GM21367 (cell line): ENCODE measurements around the gene HLF.

ENCODE experiments used
- ATAC-seq: cut with Tn5 transposase; IDR thresholded peaks from one replicate; pipeline ENCODE4 v1.9.1; 2021; ENCODE audit not compliant: unreplicated experiment

Gene HLF

GRCh38 chr17:55249861-55250260 is 14.9 kb upstream of the HLF start:
- no peak for ATAC-seq

DNA sequence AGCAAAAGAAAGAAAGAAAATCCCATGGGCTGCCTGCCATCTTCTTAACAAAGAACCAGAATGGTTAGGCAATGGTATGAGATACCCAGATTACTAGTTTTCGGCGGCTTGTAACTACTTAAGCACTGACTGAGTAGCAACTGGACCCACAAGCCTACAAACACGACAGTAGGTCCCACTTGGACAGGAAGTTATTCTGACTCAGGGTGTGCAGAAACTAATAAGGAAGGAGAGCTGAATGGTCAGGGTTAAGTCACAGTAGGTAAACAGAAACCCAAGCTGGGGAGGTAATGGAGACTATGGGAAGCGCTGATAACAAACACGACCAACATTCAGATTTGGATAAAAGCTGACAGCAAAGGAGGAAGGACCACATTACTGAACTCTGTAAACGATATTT is 10.4 kb upstream of the HLF start:
- ATAC-seq: no peak

DNA sequence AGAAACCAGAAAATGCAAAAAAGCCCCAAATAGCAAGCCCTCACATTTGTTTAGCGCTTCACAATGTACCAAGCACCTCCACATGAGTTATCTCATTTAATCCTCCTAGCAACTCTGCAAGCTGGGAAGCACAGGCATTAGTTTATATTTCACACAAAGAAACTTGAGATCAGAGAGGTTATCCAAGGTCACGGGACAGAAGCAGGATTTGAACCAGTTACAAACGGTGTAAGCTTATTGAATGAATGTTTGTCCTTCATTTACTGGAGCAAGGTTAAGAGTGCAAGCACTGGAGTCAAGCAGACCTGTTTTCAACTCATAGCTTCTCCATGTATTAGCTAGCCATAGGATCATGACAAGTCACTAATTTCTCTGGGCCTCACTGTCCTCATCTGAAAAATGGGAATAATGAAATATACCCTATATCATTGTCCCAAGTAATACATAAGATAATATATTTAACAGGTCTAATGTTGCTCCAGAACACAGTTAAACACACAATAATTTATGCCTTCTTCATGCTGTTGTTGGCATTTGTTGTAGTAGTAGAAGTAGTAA is 6.1 kb upstream of the HLF start:
- ATAC-seq: no peak

GRCh38 chr17:55259684-55260111 is 5.1 kb upstream of the HLF start:
- ATAC-seq: no peak

DNA sequence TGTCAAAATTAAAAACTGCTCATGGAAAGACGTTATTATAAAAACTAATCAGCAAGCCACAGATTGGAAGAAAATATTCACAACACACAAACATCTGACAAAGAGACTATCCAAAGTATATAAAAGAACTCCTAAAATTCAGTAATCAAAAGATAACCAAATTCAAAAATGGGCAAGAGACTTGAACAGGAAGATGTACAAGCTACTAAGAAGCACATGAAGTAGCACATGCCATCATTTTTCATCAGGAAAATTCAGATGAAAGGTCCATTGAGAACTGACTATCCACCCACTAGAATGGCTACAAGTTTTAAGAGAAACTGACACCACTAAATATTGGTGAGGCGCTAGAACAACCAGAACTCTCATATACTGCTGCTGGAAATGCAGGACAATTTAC is 3.4 kb upstream of the HLF start:
- ATAC-seq: no peak

DNA sequence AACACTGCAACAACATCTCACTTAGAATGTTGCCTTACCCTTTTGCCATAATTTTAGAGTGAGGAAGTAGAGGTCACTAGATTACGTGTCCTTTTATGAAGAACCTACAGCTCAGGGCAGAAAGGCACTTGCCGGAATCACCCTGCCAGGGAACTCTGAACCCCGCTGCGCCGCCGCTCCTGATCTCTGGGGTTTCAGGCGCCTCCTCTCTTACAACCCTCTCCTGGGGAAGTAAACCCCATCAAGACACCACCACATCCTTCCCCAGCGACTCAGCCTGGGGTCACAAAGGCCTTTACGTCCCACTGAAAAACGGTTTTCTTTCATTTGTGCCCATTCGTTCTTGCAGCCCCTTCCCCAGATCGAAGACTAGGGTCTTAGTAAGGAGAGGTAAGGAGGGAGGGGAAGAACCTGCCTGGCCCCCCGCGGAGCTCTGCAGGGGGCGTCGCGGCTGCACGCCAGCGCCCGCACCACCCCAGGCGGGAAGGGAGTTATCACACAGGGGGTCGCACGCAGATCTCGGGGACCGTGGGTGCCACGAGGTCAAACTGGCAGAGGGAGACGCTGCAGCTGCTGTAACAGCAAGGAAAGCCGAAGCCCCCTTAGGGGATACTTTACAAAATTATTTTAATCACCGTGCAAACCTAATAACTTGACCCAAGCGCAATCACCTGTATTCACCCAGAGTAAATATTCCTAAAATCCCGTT is 1.0 kb upstream of the HLF start:
- ATAC-seq: no peak

DNA sequence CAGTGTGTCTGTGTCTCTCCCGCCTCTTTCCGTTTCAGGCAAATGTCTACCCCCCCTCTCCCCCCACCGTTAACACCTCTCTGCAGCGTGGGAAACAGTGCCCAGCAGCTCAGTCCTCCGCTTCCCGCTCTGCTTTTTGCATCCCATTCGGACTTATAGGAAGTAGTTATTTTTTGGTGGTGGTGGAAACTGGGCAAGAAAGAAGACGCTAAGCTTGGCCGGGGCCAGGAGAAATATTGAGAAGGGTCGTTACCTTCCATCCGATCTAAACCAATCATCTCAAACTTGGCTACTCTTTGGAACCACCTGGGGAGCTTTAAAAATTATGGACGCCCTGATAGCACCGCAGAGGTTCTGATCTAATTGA is 499 bp upstream of the HLF start:
- ATAC-seq: no peak

- ATAC-seq: no peak
These were observed 706 bp downstream of the HLF start for GRCh38 chr17:55265311-55266021.

- no peak for ATAC-seq
These were observed 1.5 kb downstream of the HLF start for GRCh38 chr17:55266051-55266957.

DNA sequence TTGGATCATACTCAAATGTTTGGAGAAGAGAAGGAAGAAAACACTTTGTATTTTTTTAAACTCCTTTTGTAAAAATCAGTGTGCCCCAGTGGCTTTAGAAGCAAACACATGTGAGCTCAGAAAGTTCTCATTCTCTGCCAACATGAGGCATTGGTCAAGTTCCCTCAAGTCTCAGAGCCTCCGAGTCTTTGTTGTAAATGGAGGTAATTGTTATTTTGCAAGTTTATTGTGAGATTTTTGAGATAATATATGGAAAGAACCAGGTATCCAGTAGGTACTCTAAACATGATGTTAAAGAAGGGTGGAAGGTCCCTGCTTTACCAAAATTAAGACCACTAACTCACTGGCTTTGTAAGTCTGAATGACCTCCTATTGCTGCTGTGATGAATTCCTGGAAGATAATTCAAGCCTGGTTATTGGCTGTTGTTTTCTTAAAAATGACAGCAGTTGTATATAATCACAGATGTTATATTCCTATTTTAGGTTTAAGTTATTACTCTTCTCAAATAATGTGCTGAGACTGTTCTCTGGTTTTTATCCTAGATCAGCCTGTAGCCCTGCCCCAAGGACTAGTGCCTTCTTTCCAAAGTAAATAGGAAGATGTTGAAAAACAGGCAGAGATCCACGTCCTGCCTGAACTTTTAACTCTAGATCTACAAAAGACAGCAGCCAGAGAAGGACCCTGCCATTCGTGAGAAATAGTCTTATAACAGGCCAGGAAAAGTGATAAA is 2.4 kb downstream of the HLF start:
- no peak for ATAC-seq

DNA sequence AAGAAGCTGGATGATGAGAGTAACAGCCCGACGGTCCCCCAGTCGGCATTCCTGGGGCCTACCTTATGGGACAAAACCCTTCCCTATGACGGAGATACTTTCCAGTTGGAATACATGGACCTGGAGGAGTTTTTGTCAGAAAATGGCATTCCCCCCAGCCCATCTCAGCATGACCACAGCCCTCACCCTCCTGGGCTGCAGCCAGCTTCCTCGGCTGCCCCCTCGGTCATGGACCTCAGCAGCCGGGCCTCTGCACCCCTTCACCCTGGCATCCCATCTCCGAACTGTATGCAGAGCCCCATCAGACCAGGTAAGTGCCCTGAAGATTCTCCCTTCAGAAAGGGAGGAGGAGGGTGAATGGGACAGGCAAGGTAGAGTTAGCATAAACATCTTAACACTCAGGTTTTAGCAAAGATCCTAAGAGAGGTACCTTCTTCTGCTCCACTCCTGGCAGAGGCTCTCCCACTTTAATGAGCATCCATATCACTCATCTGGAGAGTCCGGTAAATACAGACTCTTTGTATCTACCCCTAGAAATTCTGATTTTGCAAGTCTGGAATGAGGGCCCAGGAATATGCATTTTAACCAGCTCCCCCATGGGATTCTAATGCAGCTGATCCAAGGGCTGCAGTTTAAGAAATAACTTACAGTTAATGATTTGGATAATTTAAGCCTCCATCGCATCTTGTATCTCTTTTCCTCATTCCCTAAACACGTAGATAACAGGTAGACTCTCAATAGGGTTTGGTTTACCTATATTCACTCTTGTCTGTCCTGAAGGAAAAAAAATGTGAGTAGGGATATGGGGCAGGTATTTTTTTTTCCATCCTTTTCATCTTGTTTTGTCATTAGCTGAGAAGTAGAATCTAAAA is 3.3 kb downstream of the HLF start:
- no peak for ATAC-seq

DNA sequence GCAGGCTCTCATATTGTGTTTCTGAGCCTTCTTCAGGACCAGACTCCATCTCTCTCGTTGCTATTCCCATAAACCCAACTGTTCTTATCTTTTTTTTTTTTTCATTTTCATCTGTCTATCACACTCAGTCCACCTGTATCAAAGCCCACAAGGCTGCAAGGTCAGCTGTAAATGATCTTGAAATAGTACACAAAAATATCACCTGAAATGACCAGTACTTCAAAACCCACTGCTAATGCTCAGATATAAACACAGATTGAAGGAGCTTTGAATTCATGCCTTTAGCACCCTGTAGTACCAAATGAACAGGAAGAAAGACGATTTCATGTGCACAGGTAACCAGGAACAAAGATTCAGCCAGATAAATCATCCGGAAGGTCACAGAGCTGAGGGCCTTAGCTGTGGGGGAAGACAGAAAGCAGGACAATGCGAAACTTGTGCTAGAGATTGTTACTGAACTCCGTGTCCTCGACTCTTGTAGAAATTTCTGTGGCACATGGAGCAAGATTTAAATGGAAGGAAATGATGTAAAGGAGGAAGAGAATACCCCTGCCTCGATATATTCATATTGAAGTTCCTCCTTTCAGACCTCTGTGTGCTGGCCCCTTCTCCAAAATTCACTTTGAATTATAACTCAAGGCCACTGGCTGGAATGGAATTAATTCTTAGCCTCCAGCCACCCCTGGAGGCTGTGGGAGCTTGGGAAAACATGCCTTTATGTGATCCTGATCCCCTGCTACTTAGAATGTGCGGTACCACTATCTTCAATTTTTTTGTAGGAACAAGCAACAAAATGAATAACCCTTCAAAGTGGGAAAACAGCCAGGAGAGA is 4.1 kb downstream of the HLF start:
- ATAC-seq: no peak

DNA sequence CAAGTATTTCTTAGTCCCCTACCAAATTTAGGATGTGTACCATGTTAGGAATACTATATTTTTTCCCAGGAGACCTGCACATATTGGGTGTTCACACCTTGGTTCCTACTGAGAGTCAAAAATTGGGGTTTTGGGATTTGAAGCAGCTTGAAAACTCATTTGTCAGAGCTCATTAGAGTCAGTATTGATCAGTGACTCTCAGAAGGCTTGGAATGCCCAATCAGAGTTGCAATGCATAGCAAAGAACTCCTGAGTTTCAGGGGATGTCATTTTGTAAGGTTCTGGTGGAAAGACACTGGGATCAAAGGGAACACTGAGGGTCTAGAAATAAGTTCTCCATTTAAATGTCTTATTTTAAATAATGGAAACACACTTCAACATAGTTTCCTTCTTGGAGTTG is 5.1 kb downstream of the HLF start:
- no peak for ATAC-seq

DNA sequence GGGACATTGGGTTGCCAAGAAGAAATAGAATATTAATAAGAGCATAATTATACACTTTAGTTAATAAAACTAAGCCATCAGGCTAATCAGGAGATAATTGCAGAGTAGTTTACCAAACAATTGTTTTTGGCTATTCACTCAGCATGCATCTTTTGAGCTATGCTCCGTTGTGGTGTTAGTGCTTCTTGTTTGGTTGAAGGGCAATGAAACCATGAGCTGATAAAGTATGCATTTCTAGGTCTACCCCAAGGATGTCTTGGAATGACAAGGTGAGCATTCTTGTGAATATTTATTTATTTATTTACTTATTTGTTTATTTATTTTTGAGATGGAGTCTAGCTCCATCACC is 6.4 kb downstream of the HLF start:
- no peak for ATAC-seq

- ATAC-seq: no peak
These were observed 7.4 kb downstream of the HLF start for GRCh38 chr17:55271958-55272710.

DNA sequence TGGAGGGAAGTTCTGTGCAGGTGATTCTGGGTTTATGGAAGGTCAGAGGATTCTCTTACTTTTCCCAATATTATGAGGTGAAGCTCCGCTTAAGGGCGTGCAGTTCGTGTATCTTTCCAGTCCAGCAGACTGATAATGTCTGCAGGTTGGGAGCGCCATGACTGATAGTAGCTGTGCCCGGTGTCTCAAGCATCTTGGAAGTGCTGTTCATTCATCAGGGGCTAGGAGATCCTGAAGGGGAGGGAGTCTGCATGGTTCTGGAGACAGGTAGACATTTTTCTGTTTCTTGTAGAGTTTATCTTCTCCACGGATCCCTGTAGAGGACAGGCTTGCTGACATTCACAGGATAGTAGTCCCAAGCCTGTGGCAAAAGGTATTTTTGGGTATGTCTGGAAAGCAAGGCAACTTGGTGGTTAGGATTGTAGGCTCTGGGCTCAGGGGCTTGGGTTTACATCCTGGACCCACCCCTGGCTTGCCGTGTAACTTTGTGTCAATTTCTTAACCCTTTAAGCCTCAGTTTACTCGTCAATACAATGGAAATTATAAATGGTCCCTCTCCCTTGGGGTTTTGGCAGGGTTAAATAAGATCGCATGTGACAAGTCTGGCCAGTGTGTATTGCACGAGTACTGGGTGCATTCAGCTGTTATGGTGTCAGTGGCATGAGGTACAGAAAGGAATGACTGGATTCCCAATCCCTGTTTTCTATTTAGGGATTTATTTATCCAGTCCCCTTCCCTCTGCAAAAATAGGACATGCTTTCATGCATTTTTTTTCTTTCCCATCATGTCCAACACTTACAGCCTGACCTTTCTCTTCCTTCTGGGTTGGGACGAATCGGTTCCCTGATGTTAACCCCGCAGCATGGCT is 8.2 kb downstream of the HLF start:
- no peak for ATAC-seq

DNA sequence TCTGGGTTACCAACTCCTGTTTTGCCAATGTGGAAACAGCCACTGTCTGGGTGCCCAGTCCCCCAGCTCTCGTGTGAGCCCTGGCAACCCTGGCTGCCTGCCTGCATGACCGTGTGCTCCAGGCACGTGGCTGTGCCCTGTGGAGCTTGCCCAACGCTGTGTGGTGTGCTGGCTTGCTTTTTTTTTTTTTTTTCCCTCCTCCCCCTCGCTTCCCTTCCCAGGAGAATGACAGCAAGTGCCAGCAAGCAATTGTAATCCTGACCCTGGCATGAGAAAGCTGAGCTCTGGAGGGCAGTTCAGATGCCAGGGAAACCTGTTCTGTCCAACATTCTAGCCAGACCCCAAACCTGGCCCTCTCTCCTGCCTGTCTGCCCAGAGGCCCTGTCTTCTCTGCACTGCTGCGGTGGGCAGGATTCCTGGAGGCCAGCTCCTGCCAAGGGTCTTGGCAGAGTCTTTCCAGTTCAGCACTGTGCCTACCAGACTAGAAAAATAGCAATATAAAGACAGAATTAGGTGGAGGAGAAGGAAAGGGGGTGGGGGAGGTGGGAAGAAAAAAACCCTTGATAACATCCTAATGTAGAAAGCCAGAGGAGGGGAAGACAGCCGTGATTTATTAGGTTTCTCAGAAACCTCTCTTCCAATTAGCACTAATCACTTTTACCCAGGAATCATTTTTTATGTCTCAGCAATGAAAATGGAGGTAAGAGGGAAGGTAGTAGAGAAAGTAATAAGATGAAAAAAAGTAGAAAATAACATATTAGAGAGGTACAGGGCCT is 9.0 kb downstream of the HLF start:
- ATAC-seq: no peak
